HG02981 (cell line): Measurements from ENCODE around the gene TCERG1L.

ENCODE experiments used
- ATAC-seq: cut with Tn5 transposase; IDR thresholded peaks from one replicate; pipeline ENCODE4 v1.9.1; 2021; ENCODE audit warnings: mild to moderate bottlenecking, moderate library complexity; ENCODE audit not compliant: unreplicated experiment

TCERG1L gene

GRCh38 chr10:131272897-131273451 lies 38.5 kb downstream of the TCERG1L start:
- no peak for ATAC-seq

GRCh38 chr10:131271966-131272365 lies 39.6 kb downstream of the TCERG1L start:
- ATAC-seq = no peak

- ATAC-seq = no peak
These were observed 40.2 kb downstream of the TCERG1L start for GRCh38 chr10:131271195-131271880.

GRCh38 chr10:131270461-131271190 lies 40.9 kb downstream of the TCERG1L start:
- ATAC-seq = no peak

- ATAC-seq = no peak
These were observed 41.6 kb downstream of the TCERG1L start for GRCh38 chr10:131269776-131270460.

GRCh38 chr10:131267814-131268095 lies 43.8 kb downstream of the TCERG1L start:
- no peak for ATAC-seq

- ATAC-seq = no peak
These were observed 44.3 kb downstream of the TCERG1L start for GRCh38 chr10:131266936-131267813.

- no peak for ATAC-seq
These were observed 47.3 kb downstream of the TCERG1L start for GRCh38 chr10:131264110-131264788.

GRCh38 chr10:131261890-131262475 lies 49.5 kb downstream of the TCERG1L start:
- no peak for ATAC-seq

- ATAC-seq = no peak
These were observed 50.9 kb downstream of the TCERG1L start for GRCh38 chr10:131260452-131261211.

- ATAC-seq = no peak
These were observed 51.5 kb downstream of the TCERG1L start for GRCh38 chr10:131260031-131260430.

GRCh38 chr10:131259535-131259934 lies 52.0 kb downstream of the TCERG1L start:
- ATAC-seq = no peak

GRCh38 chr10:131258256-131258655 lies 53.3 kb downstream of the TCERG1L start:
- no peak for ATAC-seq

GRCh38 chr10:131257027-131257426 lies 54.5 kb downstream of the TCERG1L start:
- ATAC-seq = no peak

- no peak for ATAC-seq
These were observed 56.7 kb downstream of the TCERG1L start for GRCh38 chr10:131254859-131255252.

- ATAC-seq = no peak
These were observed 57.3 kb downstream of the TCERG1L start for GRCh38 chr10:131253931-131254858.

- ATAC-seq = no peak
These were observed 58.8 kb downstream of the TCERG1L start for GRCh38 chr10:131252567-131253276.
